ENCODE data around the gene MORC2.

MORC2 gene

DNA sequence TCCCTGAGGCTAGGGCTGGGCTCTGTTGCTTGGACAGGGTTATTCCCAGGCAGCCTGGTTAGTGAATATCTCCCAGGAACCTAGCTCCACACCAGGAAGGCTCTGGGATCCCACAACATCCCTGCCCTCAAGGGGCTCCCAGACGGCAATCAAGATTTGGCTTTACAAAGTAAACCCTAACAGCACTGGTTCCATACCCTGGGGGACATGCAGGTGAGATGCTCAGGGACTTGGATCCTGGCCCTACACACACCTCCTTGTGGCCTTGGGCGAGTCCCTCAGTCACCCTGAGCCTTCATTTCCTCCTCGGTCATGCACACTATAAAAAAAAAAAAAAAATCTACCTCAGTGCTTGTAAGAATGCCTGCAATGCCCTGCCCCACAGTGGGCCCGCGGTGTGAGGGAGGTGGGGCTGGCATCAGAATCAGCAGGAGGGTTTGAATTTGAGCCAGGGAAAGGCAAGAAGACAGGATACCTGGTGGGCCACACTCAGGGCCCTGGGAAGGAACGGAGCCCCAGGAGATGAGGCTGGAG lies 86.3 kb downstream of the MORC2 start:
- TF ChIP-seq, protein P1, sequence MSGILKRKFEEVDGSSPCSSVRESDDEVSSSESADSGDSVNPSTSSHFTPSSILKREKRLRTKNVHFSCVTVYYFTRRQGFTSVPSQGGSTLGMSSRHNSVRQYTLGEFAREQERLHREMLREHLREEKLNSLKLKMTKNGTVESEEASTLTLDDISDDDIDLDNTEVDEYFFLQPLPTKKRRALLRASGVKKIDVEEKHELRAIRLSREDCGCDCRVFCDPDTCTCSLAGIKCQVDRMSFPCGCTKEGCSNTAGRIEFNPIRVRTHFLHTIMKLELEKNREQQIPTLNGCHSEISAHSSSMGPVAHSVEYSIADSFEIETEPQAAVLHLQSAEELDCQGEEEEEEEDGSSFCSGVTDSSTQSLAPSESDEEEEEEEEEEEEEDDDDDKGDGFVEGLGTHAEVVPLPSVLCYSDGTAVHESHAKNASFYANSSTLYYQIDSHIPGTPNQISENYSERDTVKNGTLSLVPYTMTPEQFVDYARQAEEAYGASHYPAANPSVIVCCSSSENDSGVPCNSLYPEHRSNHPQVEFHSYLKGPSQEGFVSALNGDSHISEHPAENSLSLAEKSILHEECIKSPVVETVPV (CRISPR knock-in tag; IDR thresholded peaks at IDR 0.05), result no peak
- TF ChIP-seq, protein P2, sequence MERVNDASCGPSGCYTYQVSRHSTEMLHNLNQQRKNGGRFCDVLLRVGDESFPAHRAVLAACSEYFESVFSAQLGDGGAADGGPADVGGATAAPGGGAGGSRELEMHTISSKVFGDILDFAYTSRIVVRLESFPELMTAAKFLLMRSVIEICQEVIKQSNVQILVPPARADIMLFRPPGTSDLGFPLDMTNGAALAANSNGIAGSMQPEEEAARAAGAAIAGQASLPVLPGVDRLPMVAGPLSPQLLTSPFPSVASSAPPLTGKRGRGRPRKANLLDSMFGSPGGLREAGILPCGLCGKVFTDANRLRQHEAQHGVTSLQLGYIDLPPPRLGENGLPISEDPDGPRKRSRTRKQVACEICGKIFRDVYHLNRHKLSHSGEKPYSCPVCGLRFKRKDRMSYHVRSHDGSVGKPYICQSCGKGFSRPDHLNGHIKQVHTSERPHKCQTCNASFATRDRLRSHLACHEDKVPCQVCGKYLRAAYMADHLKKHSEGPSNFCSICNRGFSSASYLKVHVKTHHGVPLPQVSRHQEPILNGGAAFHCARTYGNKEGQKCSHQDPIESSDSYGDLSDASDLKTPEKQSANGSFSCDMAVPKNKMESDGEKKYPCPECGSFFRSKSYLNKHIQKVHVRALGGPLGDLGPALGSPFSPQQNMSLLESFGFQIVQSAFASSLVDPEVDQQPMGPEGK (CRISPR knock-in tag; IDR thresholded peaks at IDR 0.05; ENCODE audit: borderline replicate concordance), result no peak
- no peak for TF ChIP-seq ZNF70 (CRISPR knock-in tag; IDR thresholded peaks at IDR 0.05)
- no peak for TF ChIP-seq RARB (CRISPR knock-in tag; IDR thresholded peaks at IDR 0.05)
- TF ChIP-seq ZC3H10 (CRISPR knock-in tag; IDR thresholded peaks at IDR 0.05), result no peak
- no peak for TF ChIP-seq ZNF8 (CRISPR knock-in tag; IDR thresholded peaks at IDR 0.05)
- no peak for TF ChIP-seq OSR1 (CRISPR knock-in tag; IDR thresholded peaks at IDR 0.05)
- TF ChIP-seq, protein P3, sequence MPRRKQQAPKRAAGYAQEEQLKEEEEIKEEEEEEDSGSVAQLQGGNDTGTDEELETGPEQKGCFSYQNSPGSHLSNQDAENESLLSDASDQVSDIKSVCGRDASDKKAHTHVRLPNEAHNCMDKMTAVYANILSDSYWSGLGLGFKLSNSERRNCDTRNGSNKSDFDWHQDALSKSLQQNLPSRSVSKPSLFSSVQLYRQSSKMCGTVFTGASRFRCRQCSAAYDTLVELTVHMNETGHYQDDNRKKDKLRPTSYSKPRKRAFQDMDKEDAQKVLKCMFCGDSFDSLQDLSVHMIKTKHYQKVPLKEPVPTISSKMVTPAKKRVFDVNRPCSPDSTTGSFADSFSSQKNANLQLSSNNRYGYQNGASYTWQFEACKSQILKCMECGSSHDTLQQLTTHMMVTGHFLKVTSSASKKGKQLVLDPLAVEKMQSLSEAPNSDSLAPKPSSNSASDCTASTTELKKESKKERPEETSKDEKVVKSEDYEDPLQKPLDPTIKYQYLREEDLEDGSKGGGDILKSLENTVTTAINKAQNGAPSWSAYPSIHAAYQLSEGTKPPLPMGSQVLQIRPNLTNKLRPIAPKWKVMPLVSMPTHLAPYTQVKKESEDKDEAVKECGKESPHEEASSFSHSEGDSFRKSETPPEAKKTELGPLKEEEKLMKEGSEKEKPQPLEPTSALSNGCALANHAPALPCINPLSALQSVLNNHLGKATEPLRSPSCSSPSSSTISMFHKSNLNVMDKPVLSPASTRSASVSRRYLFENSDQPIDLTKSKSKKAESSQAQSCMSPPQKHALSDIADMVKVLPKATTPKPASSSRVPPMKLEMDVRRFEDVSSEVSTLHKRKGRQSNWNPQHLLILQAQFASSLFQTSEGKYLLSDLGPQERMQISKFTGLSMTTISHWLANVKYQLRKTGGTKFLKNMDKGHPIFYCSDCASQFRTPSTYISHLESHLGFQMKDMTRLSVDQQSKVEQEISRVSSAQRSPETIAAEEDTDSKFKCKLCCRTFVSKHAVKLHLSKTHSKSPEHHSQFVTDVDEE (CRISPR knock-in tag; IDR thresholded peaks at IDR 0.05), result no peak
- no peak for ATAC-seq

DNA sequence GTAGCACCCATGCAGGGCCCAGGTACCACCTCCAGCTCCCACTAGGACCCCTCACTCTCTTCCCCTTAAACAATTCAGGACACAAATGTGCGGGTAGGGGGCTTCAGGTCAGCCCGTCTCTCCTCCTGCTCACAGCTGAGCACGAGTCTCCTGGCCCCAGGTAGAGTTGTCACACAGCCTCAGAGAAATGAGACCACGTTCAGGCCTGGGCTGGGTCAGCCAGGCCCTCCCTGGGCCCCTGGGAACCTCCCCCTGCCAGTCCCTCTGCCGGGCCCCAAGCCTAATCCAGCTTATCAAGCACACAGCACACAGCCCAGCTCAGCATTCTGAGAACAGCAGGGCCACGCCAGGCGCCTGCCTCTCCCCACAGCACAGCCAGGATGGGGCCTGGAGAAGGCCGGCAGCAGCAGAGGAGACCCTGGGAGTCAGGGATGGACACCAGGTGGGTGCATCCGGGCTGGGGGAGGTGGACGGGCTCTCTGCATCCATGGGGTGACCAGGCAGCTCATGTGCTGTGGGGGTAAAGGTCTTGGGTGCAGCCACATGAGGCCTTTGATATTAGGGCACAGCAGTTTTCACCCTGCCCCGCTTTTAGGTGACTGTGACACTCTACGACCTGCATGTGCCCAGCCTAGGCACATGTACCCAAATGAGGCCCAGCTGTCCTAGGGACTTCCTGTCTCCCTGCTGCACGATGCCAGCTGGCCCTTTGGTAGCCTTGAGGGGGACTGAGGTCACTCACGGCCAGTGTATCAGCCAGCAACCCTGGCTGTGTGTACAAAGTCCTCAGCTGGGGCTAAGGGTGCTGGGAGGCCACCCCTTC lies 87.0 kb downstream of the MORC2 start:
- ATAC-seq, result no peak
- TF ChIP-seq, protein P1 (CRISPR knock-in tag; IDR thresholded peaks at IDR 0.05), result no peak
- TF ChIP-seq GLIS3 (CRISPR knock-in tag; IDR thresholded peaks at IDR 0.05) (no peak), ESRRG (CRISPR knock-in tag; IDR thresholded peaks at IDR 0.05) (no peak), CSDC2 (CRISPR knock-in tag; IDR thresholded peaks at IDR 0.05) (no peak), ZNF70 (CRISPR knock-in tag; IDR thresholded peaks at IDR 0.05) (no peak), ZC3H10 (CRISPR knock-in tag; IDR thresholded peaks at IDR 0.05) (no peak), ZNF565 (CRISPR knock-in tag; conservative IDR thresholded peaks at IDR 0.05; ENCODE audit: low read depth) (no peak), ISL1 (CRISPR knock-in tag; IDR thresholded peaks at IDR 0.05) (no peak), BACH2 (CRISPR knock-in tag; IDR thresholded peaks at IDR 0.05; ENCODE audit: borderline replicate concordance) (no peak), OSR1 (CRISPR knock-in tag; IDR thresholded peaks at IDR 0.05) (no peak), ZNF8 (CRISPR knock-in tag; IDR thresholded peaks at IDR 0.05) (no peak), RARB (CRISPR knock-in tag; IDR thresholded peaks at IDR 0.05) (no peak), TCF4 (CRISPR knock-in tag; IDR thresholded peaks at IDR 0.05; ENCODE audit: borderline replicate concordance) (no peak), ARNTL (CRISPR knock-in tag; IDR thresholded peaks at IDR 0.05; ENCODE audit: borderline replicate concordance, low read depth) (no peak), TOX (CRISPR knock-in tag; IDR thresholded peaks at IDR 0.05; ENCODE audit: borderline replicate concordance) (no peak), ZFP3 (CRISPR knock-in tag; IDR thresholded peaks at IDR 0.05) (no peak)
- TF ChIP-seq, protein P2 (CRISPR knock-in tag; IDR thresholded peaks at IDR 0.05; ENCODE audit: borderline replicate concordance), result no peak
- TF ChIP-seq, protein P4, sequence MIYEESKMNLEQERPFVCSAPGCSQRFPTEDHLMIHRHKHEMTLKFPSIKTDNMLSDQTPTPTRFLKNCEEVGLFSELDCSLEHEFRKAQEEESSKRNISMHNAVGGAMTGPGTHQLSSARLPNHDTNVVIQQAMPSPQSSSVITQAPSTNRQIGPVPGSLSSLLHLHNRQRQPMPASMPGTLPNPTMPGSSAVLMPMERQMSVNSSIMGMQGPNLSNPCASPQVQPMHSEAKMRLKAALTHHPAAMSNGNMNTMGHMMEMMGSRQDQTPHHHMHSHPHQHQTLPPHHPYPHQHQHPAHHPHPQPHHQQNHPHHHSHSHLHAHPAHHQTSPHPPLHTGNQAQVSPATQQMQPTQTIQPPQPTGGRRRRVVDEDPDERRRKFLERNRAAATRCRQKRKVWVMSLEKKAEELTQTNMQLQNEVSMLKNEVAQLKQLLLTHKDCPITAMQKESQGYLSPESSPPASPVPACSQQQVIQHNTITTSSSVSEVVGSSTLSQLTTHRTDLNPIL (CRISPR knock-in tag; IDR thresholded peaks at IDR 0.05; ENCODE audit: low read depth), result no peak
- TF ChIP-seq, protein P3 (CRISPR knock-in tag; IDR thresholded peaks at IDR 0.05), result no peak
- TF ChIP-seq, protein P5, sequence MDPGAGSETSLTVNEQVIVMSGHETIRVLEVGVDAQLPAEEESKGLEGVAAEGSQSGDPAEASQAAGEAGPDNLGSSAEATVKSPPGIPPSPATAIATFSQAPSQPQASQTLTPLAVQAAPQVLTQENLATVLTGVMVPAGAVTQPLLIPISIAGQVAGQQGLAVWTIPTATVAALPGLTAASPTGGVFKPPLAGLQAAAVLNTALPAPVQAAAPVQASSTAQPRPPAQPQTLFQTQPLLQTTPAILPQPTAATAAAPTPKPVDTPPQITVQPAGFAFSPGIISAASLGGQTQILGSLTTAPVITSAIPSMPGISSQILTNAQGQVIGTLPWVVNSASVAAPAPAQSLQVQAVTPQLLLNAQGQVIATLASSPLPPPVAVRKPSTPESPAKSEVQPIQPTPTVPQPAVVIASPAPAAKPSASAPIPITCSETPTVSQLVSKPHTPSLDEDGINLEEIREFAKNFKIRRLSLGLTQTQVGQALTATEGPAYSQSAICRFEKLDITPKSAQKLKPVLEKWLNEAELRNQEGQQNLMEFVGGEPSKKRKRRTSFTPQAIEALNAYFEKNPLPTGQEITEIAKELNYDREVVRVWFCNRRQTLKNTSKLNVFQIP (CRISPR knock-in tag; IDR thresholded peaks at IDR 0.05; ENCODE audit: borderline replicate concordance, low read depth), result no peak
